GM19099 (cell line): ENCODE measurements around the gene LHX2.

Experiments
- POLR2A ChIP-seq: IDR thresholded peaks from 3 replicates; pipeline ENCODE4 v1.6.1; 2011; ENCODE audit warnings: low read depth; ENCODE audit not compliant: insufficient read length; ENCODE audit errors: extremely low read depth

LHX2 gene

DNA sequence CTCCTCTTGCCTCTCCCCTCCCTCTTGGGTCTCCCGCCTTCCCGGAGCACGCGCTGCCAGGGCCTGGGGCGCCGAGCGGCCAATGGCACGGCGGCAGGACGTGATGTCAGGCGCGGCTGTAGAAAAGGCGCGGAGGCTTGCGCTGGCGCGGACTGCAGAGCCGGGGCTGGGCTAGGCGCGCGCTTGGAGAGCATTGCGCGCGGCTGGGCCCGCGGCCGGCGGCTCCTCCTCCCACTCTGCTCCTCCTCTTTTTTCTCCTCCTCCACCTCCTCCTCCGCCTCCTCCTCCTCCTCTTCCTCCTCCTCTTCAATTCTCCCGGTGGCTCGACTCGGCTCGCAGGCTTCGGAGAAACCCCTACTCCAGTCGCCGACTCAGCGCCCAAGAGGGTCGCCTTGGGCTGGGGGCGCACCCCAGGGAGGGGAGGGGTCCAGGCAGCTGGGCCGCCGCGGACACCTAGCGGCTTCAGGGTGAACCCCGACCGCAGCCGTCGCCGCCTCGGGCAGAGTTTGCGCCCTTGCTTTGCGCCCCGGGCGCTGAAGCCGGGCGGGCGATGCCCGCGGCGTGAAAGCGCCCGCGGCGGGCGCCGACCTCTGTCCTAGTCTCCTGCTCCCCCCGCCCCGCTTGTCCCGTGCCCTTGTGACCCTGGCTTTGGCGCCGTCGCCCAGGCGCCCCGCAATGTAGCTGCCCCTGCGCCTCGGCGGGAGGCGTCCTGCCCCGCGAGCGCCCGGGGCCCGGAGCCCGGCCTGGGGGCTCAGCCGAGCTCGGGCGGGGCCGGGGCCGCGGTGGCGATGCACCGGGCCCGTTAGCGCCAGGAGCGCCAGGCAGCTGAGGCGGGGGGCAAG lies at the start of gene LHX2:
LHX2 (plus strand) TSS at position 309 of the 842 bp plus-strand sequence. CDS start 581 bp downstream, outside the sequence.
- TF ChIP-seq POLR2A, result no peak

DNA sequence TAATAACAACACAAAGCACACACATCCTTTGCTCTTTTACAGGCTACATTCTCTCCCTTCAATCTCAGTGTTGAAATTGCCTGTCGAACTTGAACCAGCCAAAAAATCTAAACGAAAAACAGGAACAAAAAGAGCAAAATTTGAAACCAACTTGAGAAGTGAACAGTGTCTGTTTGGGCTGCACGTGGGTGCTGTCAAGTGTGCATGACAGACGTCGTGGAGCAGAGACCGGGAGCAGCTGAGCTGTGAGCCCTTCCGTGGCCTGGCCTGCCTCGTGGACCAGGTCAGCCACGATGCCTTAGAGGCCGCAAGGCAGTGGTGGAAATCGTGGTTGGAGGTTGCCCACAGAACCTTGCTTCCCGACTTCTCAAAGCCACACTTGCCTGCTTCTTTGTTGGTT lies 46.8 kb upstream of the LHX2 start:
- no peak for TF ChIP-seq POLR2A

DNA sequence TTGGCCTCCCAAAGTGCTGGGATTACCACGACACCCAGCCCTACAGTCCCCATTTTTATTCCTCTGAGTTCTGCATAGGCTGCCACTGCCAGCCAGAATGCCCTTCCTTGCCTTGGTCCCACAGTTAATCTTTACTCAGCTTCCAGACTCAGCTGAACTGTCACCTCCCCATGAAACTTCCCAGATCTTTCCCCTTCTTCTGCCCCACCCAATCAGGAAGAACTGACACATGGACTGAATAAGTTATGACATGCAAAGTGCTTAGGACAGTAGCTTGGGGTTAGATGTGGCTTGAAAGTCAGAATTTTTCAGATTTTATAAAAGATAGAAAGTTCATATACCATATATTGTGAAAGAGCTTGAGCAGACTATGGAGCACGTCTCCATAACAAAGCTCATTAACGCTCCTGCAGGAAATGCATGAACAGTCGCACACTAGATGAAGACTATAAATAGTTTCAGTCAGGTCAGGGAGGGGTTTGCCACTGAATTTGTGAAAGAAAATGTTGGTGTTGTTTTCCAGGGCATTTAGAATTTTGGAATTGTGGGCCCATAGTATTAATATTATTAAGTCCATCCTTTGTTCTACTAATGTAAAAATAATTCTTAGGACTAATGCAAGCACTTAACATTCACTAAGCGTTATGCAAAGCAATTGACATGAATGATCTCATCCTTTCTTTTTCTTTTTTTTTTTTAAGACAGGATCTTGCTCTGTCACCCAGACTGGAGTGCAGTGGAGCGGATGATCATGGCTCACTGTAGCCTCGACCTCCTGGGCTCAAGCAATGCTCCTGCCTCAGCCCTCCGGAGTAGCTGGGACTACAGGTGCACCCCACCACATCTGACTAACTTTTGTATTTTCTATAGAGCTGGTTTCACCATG lies 45.5 kb upstream of the LHX2 start:
- TF ChIP-seq POLR2A, result no peak

GRCh38 chr9:123967323-123967722 lies 44.2 kb upstream of the LHX2 start:
- no peak for TF ChIP-seq POLR2A

DNA sequence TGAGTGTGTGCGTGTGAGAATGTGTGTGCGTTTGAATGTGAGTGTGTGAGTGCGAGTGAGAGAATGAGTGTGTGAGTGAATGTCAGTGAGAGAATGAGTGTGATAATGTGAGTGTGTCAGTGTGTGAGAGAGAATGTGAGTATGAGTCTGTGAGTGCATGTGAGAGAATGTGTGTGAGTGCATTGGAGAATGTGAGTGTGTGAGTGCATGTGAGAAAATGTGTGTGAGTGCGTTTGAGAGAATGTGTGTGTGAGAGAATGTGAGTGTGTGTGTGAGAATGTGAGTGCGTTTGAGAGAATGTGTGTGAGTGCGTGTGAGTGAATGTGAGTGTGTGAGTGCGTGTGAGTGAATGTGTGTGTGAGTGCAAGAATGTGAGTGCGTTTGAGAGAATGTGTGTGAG lies 39.0 kb upstream of the LHX2 start:
- TF ChIP-seq POLR2A, result no peak

DNA sequence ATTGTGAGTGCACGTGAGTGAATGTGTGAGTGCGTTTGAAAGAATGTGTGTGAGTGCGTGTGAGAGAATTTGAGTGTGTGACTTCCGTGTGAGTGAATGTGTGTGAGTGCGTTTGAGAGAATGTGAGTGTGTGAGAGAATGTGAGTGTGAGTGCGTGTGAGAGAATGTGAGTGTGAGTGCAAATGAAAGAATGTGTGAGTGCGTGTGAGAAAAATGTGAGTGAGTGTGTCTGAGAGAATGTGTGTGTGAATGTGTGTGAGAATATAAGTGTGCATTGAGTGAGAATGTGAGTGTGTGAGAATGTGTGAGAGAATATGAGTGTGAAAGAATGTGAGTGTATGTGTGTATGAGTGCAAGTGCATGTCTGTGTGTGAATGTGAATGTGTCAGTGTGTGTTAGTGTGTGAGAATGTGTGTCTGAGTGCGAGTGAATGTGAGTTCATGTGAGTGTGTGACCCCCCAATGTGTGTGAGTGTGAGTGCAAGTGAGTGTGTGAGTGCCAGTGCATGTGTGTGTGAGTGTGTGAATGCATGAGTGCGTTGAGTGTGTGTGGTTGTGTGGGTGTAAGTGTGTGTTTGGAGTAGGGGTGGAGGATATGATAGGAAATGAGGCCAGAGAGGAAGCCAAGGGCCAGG lies 37.9 kb upstream of the LHX2 start:
- no peak for TF ChIP-seq POLR2A

- no peak for TF ChIP-seq POLR2A
Measured at GRCh38 chr9:123974471-123974870, 37.1 kb upstream of the LHX2 start.

- no peak for TF ChIP-seq POLR2A
Measured at GRCh38 chr9:123975871-123976270, 35.7 kb upstream of the LHX2 start.

GRCh38 chr9:123978981-123979380 lies 32.6 kb upstream of the LHX2 start:
- TF ChIP-seq POLR2A, result no peak

DNA sequence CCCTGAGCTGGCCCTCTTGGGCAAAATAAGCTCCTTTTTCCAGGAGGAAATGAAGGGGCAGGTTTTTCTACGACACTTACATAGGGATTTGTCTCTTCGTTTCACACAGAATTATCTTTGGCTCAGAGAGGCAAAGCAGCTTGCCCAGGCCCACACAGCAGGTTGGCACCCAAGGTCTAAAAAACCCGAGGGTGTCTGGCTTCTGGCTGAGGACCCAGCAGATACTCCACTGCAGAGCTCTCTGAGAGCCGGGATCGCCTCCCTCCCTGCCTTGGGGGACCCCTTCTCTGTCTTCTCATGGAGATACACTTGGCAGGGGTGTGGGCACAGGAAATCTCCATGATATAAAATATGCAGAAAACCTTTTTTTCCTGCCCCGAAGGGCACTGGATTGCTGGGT lies 29.0 kb upstream of the LHX2 start:
- no peak for TF ChIP-seq POLR2A

DNA sequence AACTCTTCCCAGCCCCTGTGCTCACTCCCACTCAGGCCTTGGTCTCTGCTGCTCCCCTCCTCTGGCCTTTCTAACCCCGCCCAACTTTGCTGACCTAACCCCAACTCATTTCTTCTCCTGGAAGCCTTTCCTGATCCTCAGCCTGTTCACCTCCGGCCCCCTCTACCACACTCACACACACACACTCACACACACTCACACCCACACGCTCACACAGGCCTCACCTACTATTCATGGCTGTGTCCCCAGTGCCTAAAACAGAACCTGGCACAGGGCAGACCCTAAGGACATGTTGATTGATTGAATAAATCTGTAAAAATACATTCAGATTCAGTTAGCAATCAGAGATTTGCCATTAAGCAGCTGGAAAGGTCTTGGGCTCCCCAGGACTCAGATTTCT lies 28.5 kb upstream of the LHX2 start:
- TF ChIP-seq POLR2A, result no peak

DNA sequence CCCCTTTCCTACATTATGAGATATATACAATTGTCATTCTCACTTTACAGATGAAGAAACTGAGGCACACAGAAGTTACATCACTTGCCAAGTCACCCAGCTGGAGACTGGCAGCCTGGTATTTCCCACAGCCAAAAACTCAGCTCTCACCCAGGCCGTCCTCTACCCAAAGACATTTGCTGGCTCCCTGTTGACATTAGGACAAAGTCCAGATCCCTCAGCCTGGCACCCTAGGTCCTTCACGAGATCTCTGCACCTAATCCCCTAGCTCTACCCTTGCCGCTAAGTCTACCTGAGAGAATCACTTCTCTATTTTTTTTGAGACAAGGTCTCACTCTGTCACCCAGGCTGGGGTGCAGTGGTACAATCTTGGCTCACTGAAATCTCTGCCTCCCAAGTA lies 26.8 kb upstream of the LHX2 start:
- no peak for TF ChIP-seq POLR2A

DNA sequence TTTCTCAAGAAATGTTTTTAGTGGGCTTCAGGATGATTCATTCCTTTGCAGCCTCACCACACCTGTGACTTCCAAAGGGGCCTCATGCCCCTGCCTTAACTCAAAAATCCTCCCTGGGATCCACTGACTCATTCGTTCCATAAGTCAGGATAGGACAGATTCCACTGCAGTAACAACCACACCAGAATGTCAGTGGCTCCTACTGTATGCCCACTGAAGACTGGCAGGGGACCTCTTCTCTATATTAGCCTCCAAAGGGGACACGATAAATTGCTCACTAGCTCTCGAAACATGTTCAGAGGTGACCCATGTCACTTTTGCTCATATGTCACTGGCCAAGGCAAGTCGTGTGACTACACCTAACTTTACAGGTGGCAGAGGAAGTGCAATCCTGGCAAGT lies 25.7 kb upstream of the LHX2 start:
- TF ChIP-seq POLR2A, result no peak

- TF ChIP-seq POLR2A, result no peak
Measured at GRCh38 chr9:123990427-123990826, 21.1 kb upstream of the LHX2 start.

DNA sequence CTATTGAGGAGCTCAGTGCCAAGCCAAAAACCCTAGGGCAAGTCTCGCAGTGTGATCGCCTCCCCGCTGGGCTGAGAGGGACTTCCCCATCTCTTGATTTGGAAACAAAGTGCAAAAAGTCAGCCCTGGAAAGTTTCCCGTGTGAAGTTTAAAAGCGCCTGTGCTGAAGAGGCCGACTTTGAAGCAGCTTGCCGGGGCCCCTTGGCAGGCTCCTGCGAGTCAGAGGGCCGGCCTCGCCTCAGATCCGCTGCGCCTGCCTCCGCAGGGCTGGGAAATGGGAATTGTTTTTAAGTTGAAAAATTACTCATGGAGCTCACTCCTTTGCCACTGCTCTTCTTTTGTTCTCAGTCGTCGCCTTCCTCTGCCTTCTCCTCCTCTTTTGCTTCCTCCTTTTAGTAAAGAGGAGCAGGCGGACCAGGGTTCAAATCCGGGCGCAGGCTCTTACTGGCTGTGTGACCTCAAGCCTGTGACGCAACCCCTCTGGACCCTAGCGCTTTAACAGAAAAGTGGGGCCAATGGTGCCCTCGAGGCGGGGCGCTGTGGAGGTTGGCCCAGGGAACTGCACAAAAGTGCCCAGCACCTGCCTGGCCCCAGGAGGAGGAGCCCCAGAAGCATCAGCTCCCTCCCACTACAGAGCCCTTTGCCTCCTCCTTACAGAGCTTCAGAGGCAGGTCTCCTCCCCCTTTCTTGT lies 14.7 kb upstream of the LHX2 start:
- no peak for TF ChIP-seq POLR2A
